Adipocyte (in vitro differentiated cells): ENCODE data around the gene KRTCAP3.
"Not testable (repeated sequence)": the region's sequence is repeated elsewhere in the genome, so short reads cannot be mapped to it uniquely, and the experiment has no call there.

Experiments
- DNase-seq: peaks from one replicate; pipeline ENCODE4 v3.0.0-alpha.2; 2015; ENCODE audit warnings: low read depth
- H3K27me3 ChIP-seq: replicated peaks from 2 replicates; pipeline ENCODE4 v1.7.0; 2013; ENCODE audit warnings: mild to moderate bottlenecking, low read length, moderate library complexity; ENCODE audit not compliant: control insufficient read depth, insufficient read depth
- H3K36me3 ChIP-seq: 2 replicates; pipeline ENCODE4 v1.7.0; 2013; ENCODE audit warnings: low read length, mild to moderate bottlenecking, moderate library complexity; ENCODE audit not compliant: control insufficient read depth, insufficient read depth, severe bottlenecking
- H3K4me1 ChIP-seq: 2 replicates; pipeline ENCODE4 v1.7.0; 2013; ENCODE audit warnings: mild to moderate bottlenecking, low read length, moderate library complexity; ENCODE audit not compliant: control insufficient read depth, insufficient read depth
- H3K4me3 ChIP-seq: 2 replicates; pipeline ENCODE4 v1.7.0; 2013; ENCODE audit warnings: mild to moderate bottlenecking, low read length, moderate library complexity
- H3K9ac ChIP-seq: 2 replicates; pipeline ENCODE4 v1.7.0; 2013; ENCODE audit warnings: mild to moderate bottlenecking, low read length, moderate library complexity
- H3K9me3 ChIP-seq: 2 replicates; pipeline ENCODE4 v1.7.0; 2013; ENCODE audit warnings: mild to moderate bottlenecking, low read length, moderate library complexity; ENCODE audit not compliant: control insufficient read depth

The KRTCAP3 gene

GRCh38 chr2:27420996-27421395 is 21.2 kb upstream of the KRTCAP3 start:
- Histone ChIP-seq H3K9me3 (no peaks in the 10 kb centered on the region), H3K4me1 (no peaks in the 10 kb centered on the region), H3K36me3 (no peaks in the 10 kb centered on the region), H3K27me3 (no peaks in the 10 kb centered on the region), H3K9ac (no peak overlapping the region), H3K4me3 (no peak overlapping the region)
- DNase-seq: no peak

DNA sequence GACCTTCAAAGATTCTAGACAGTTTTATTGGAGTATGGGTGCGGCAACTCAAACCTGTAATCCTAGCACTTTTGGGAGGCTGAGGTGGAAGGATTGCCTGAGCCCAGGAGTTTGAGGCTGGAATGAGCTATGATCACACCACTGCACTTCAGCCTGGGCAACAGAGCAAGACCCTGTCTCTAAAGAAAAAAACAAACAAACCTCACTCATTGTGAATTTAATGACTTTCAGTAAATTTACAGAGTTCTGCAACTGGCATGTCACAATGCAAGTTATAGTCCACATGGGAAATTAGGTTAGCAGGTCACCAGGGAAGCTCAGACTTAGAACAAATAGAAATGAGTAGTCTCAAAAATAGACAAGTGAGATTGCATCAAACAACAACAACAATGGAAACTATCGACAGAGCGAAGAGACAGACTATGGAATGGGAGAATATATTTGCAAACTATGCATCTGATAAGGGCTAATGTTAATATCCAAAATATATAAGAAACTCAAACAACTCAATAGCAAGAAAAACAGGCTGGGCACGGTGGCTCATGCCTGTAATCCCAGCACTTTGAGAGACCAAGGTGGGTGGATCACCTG is 20.4 kb upstream of the KRTCAP3 start:
- H3K36me3 ChIP-seq: no peaks in the 10 kb centered on the region
- no peak for DNase-seq
- H3K4me1 ChIP-seq: no peaks in the 10 kb centered on the region
- H3K27me3 ChIP-seq: no peaks in the 10 kb centered on the region
- no peak overlapping the region for H3K4me3 ChIP-seq
- no peaks in the 10 kb centered on the region for H3K9me3 ChIP-seq
- H3K9ac ChIP-seq: no peak overlapping the region

GRCh38 chr2:27422958-27423357 is 19.2 kb upstream of the KRTCAP3 start:
- DNase-seq: no peak
- Histone ChIP-seq H3K36me3 (no peaks in the 10 kb centered on the region), H3K4me3 (no peak overlapping the region), H3K4me1 (peaks cover 7% of the 10 kb centered on the region), H3K27me3 (no peaks in the 10 kb centered on the region), H3K9me3 (no peaks in the 10 kb centered on the region), H3K9ac (no peak overlapping the region)

DNA sequence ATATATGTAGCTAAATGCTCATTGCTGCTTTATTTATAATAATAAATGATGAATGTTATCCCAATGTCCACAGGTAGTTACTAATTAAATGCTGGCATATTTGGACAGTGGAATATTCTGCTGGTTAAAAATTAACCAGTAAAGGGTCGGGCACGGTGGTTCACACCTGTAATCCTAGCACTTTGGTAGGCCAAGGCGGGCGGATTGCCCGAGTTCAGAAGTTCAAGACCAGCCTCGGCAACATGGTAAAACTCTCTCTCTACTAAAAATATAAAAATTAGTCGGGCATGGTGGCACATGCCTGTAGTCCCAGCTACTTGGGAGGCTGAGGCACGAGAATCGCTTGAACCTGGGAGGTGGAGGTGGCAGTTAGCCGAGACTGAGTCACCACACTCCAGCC is 17.1 kb upstream of the KRTCAP3 start:
- H3K36me3 ChIP-seq, H3K27me3 ChIP-seq, DNase-seq, H3K4me3 ChIP-seq, H3K9ac ChIP-seq, H3K9me3 ChIP-seq: not testable (repeated sequence)
- peaks cover 14% of the 10 kb centered on the region for H3K4me1 ChIP-seq

DNA sequence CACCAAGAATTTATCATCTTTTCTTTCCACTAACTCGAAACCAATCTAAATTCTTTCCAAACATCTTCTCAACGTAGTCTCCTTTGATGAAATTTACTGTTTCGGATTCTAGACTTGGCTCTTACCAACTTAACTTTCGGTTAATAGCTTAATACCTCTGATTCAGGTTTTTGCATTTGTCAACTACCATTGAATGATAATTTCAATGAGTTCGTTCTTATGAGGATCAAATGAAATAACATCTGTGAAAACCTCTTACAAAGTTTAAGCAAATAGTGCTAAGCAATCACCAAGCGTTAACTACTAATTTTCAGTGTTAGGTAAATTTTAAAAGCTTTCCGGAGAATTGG is 14.3 kb upstream of the KRTCAP3 start:
- no peak for DNase-seq
- Histone ChIP-seq H3K9ac (peak overlapping the region; percentile 99), H3K27me3 (no peaks in the 10 kb centered on the region), H3K4me3 (peak overlapping the region; percentile 93), H3K4me1 (peaks cover 29% of the 10 kb centered on the region), H3K36me3 (no peaks in the 10 kb centered on the region), H3K9me3 (no peaks in the 10 kb centered on the region)

DNA sequence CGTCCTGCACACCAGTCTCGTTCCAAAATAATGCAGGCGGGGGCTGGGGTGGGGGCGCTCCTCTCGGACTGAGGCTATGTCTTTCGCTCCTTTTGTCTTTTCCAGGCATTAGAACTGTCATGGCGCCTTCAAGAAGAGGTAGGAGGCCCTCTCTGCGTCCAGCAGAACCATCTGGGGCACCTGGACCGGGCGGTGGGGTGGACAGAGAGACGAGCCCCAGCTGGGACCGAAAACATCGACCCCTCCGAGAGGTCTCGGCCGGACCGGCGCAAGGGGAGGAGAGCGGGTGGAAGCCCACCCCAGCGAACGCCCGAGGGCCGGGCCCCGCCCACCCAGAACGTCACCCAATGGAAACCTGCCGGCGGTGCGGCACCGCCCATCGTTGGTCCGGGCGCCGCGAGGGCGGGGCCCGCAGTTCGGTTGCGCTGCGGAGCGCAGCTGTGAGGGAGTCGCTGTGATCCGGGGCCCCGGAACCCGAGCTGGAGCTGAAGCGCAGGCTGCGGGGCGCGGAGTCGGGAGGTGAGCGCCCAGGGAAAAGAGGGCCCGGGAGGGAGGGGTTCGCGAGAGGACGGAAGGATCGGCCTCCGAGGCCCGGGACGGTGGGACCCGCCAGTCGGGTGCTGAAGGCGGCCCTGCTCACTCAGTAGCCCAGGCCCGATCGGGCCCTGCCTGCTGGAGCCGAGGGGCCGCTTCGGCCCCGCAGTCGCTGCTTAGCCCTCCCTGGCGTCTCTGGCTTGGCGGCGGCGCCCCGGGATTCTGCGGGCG is 13.8 kb upstream of the KRTCAP3 start, which contains the start of gene NRBP1:
TSS of gene NRBP1 (plus strand) at position 419 of the 765 bp plus-strand sequence. CDS start 4,643 bp downstream, outside the sequence.
- no peaks in the 10 kb centered on the region for H3K27me3 ChIP-seq
- peak within 1 kb of the TSS; percentile 99 for H3K9ac ChIP-seq
- H3K36me3 ChIP-seq: peaks cover 3% of the 10 kb centered on the region
- H3K4me1 ChIP-seq: peaks cover 29% of the 10 kb centered on the region
- H3K9me3 ChIP-seq: no peaks in the 10 kb centered on the region
- peak within 1 kb of the TSS; percentile 93 for H3K4me3 ChIP-seq
- peak; percentile 96 for DNase-seq

DNA sequence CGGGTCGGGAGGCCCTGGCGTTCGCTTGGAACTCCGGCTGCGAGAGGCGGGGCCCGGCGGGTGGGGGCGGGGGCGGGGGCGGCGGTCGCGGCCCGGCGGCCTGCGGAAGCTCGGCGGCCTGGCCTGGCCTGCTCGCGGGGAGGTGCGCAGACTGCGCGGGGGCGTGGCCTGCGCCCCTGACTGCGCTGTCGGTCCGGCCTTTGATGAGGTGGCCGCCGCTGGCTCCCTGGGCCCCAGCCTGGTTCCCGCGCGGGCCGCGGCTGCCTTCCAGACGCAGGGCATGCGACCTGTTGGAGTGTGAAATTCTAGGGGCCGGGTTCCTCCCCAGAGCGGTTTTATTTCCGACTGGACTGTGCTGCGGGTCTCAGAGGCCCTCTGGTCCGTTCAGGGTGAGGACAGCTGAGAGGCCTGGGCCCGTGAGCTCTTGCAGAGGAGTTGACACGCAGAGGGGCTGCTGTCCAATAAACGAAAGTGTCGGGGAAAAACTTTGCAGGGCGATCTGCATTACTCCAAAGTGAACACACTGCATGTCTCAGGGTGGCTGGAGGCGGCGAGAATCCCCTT is 13.1 kb upstream of the KRTCAP3 start:
- Histone ChIP-seq H3K9me3 (no peaks in the 10 kb centered on the region), H3K9ac (peak overlapping the region; percentile 99), H3K4me3 (peak overlapping the region; percentile 93), H3K36me3 (peaks cover 10% of the 10 kb centered on the region), H3K27me3 (no peaks in the 10 kb centered on the region), H3K4me1 (peaks cover 29% of the 10 kb centered on the region)
- peak; percentile 91 for DNase-seq

- H3K4me3 ChIP-seq: no peak overlapping the region
- no peak overlapping the region for H3K9ac ChIP-seq
- DNase-seq: peak; percentile 48
- no peaks in the 10 kb centered on the region for H3K27me3 ChIP-seq
- H3K9me3 ChIP-seq: no peaks in the 10 kb centered on the region
- peaks cover 33% of the 10 kb centered on the region for H3K36me3 ChIP-seq
- peaks cover 39% of the 10 kb centered on the region for H3K4me1 ChIP-seq
These were observed 10.8 kb upstream of the KRTCAP3 start for GRCh38 chr2:27431395-27431794.

GRCh38 chr2:27435628-27436027 is 6.6 kb upstream of the KRTCAP3 start:
- no peak for DNase-seq
- Histone ChIP-seq H3K27me3 (no peaks in the 10 kb centered on the region), H3K4me1 (peaks cover 21% of the 10 kb centered on the region), H3K9ac (no peak overlapping the region), H3K9me3 (no peaks in the 10 kb centered on the region), H3K4me3 (no peak overlapping the region), H3K36me3 (peaks cover 72% of the 10 kb centered on the region)

DNA sequence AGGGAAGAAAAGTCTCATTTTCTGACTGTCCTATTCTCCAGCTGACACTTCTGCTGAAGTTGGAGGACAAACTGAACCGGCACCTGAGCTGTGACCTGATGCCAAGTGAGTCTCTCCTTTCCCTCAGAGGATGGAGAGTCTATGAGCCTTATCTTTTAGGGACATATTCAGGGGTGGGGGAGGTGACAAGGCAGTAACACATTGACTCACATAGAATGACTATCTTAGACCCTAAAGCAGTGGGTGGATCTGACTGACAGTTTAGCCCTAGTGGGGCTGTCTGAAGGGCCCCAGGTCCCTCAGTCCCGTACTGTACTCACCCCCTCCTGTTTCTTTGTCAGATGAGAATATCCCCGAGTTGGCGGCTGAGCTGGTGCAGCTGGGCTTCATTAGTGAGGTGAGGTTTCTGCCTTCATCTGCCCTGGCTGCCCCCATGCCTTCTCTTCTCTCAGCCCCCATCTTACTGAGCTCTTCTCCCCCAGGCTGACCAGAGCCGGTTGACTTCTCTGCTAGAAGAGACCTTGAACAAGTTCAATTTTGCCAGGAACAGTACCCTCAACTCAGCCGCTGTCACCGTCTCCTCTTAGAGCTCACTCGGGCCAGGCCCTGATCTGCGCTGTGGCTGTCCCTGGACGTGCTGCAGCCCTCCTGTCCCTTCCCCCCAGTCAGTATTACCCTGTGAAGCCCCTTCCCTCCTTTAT is 805 bp upstream of the KRTCAP3 start:
- no peak for DNase-seq
- Histone ChIP-seq H3K9me3 (no peaks in the 10 kb centered on the region), H3K4me3 (no peak overlapping the region), H3K4me1 (no peaks in the 10 kb centered on the region), H3K9ac (no peak overlapping the region), H3K27me3 (no peaks in the 10 kb centered on the region), H3K36me3 (peaks cover 66% of the 10 kb centered on the region)

GRCh38 chr2:27442920-27443282 is 720 bp downstream of the KRTCAP3 start:
- Histone ChIP-seq H3K4me1 (no peaks in the 10 kb centered on the region), H3K36me3 (peaks cover 61% of the 10 kb centered on the region), H3K4me3 (no peak overlapping the region), H3K27me3 (no peaks in the 10 kb centered on the region), H3K9me3 (no peaks in the 10 kb centered on the region), H3K9ac (no peak overlapping the region)
- no peak for DNase-seq
